Ovary (tissue), 9 donors: Measurements from ENCODE around the gene RSRC1. TPM values are rescaled to one million over a fixed set of nuclear protein-coding genes. Genes with fewer than 3 reads are reported as not detected.

ENCODE experiments used
- DNase-seq, 5 donors: peaks; one replicate each; pipeline ENCODE4 v3.0.0-alpha.2; 2019 to 2020
- H3K27ac ChIP-seq, 2 donors: fragments of 200-600 bp; one replicate each; pipeline versions ENCODE4 v1.5.1 to v1.8.0; 2019 to 2022
- H3K27me3 ChIP-seq: fragments of 200-600 bp; one replicate; pipeline ENCODE4 v1.8.0; 2022
- H3K36me3 ChIP-seq: fragments of 200-600 bp; sonication (generic); one replicate; pipeline ENCODE4 v1.5.1; 2019
- H3K4me1 ChIP-seq: one replicate; pipeline ENCODE4 v1.8.1; 2013; ENCODE audit warnings: mild to moderate bottlenecking, moderate library complexity; ENCODE audit not compliant: insufficient read depth
- H3K4me3 ChIP-seq: fragments of 200-600 bp; sonication (generic); one replicate; pipeline ENCODE4 v1.5.1; 2017
- H3K9me3 ChIP-seq, 2 donors: fragments of 200-600 bp in 1 of 2; sonication (generic) in 1 of 2; one replicate each; pipeline versions ENCODE4 v1.5.1 to v1.8.1; 2013 to 2019; ENCODE audit warnings: mild to moderate bottlenecking in 1 of 2, moderate library complexity in 1 of 2
- CTCF ChIP-seq, 3 donors: fragments of 450-650 bp in 2 of 3; fragments of 200-600 bp in 1 of 3; IDR thresholded peaks; one replicate each; pipeline versions ENCODE4 v1.5.1 to v1.8.0; 2016 to 2022; ENCODE audit warnings: antibody characterized with exemption in 3 of 3, mild to moderate bottlenecking in 1 of 3
- EP300 ChIP-seq: sonication (generic); formaldehyde crosslinking; IDR thresholded peaks from one replicate; pipeline ENCODE4 v1.6.1; 2017; ENCODE audit warnings: antibody characterized with exemption
- POLR2A ChIP-seq: fragments of 450-650 bp; IDR thresholded peaks from one replicate; pipeline ENCODE4 v1.6.1; 2017; ENCODE audit warnings: antibody characterized with exemption, mild to moderate bottlenecking, moderate library complexity
- WGBS, 3 donors: extraction: QIAGEN DNeasy Blood & Tissue Kit in 1 of 3; methylation state at CpG; one replicate each; pipeline versions ENCODE4 v1.1.5 to v1.1.7; 2013 to 2017; 5-methylcytosine and 5-hydroxymethylcytosine counted together
- intact Hi-C, 4 donors: fragments of 100-400 bp; cut with DNase I; formaldehyde crosslinking; loops; one replicate each; pipeline versions ENCODE4 v1.11.0 to v1.15.1; 2022 to 2023
- polyA plus RNA-seq, 2 donors: library from polyadenylated mRNA; stranded (reverse); fragments of 200-250 nt in 1 of 2; fragments of 350-450 nt in 1 of 2; fragmentation: Illumina TruSeq in 1 of 2; extraction: RNeasy Lipid Tissue Mini Kit (QIAGEN cat#74804) in 1 of 2; gene quantifications; one replicate each; pipeline ENCODE4 v1.2.3, GENCODE V29; 2013 to 2014
- total RNA-seq, 7 donors: library from RNA; depleted of rRNA in 2 of 7; stranded (reverse); fragments of >200 nt in 2 of 7; fragmentation: NEBNext Ultra II Directional in 3 of 7; extraction: Animal tissue kit (Norgen Biotek cat#: 25700) in 3 of 7; gene quantifications; one replicate each; pipeline versions ENCODE4 v1.1.0 to v1.2.4, GENCODE V29; 2016 to 2023
- donor health status: DM: no; HTN: no; CAD: no; lungs with moderate emphysema.
- donor health status: DM: no; HTN: no; CAD: no.
- donor health status: Bipolar disorder and iron deficiency.
- donor health status: DM: yes; HTN: yes; CAD: no.
- donor health status: DM: no; HTN: no; CAD: no.
- donor health status: DM: yes; HTN: yes; CAD: no.

RSRC1 gene
- total and polyA plus RNA-seq, 9 donors: 13.4 to 45.1 (median 31.8) TPM

- WGBS, 3 donors: 87 to 95% (median 92%) methylated on average over 3 of the region's 3 CpGs
- intact Hi-C loops: loop anchor here (5.0 to 10.0 kb wide), 2 partner anchors 815 to 817 kb away; no protein-coding TSS in a partner anchor
Measured at GRCh38 chr3:158431829-158432228, 321.9 kb downstream of the RSRC1 start.

GRCh38 chr3:158434412-158435038 lies 324.6 kb downstream of the RSRC1 start:
- WGBS, 3 donors: 1 to 2% (median 1%) methylated on average over 4 of the region's 4 CpGs
- Histone ChIP-seq H3K9me3 (no peaks in the 10 kb centered on the region), H3K27me3 (peaks cover 4% of the 10 kb centered on the region), H3K27ac (no peak overlapping the region), H3K4me1 (no peaks in the 10 kb centered on the region), H3K4me3 (no peak overlapping the region), H3K36me3 (no peaks in the 10 kb centered on the region)
- TF ChIP-seq POLR2A (no peak), CTCF (IDR thresholded peaks at IDR 0.05) (peak in 1 of 3 donors; percentile 44), EP300 (no peak)
- peak; percentile 14 to 53 (median 29) for DNase-seq
- intact Hi-C loops: loop anchor here (5.0 to 10.0 kb wide), 2 partner anchors 817 to 820 kb away; no protein-coding TSS in a partner anchor

More at GRCh38 chr3:158431829-158432228, 321.9 kb downstream of the RSRC1 start:
- DNase-seq: no peak
- H3K4me3 ChIP-seq: no peak overlapping the region
- H3K36me3 ChIP-seq: no peaks in the 10 kb centered on the region
- H3K27ac ChIP-seq: no peak overlapping the region
- TF ChIP-seq POLR2A: no peak
- TF ChIP-seq CTCF (IDR thresholded peaks at IDR 0.05): no peak
- no peak for TF ChIP-seq EP300
- no peaks in the 10 kb centered on the region for H3K9me3 ChIP-seq
- no peaks in the 10 kb centered on the region for H3K4me1 ChIP-seq
- H3K27me3 ChIP-seq: peaks cover 4% of the 10 kb centered on the region

- Histone ChIP-seq H3K27ac (no peak overlapping the region), H3K27me3 (no peaks in the 10 kb centered on the region), H3K4me3 (no peak overlapping the region), H3K4me1 (no peaks in the 10 kb centered on the region), H3K9me3 (no peaks in the 10 kb centered on the region), H3K36me3 (no peaks in the 10 kb centered on the region)
- DNase-seq: no peak
- no peak for TF ChIP-seq POLR2A
- TF ChIP-seq EP300: no peak
- no peak for TF ChIP-seq CTCF (IDR thresholded peaks at IDR 0.05)
- intact Hi-C loops: no loop called here
- WGBS, 3 donors: 94 to 97% (median 95%) methylated on average over 1 of the region's 1 CpG
Measured at GRCh38 chr3:158443632-158444031, 333.7 kb downstream of the RSRC1 start.

GRCh38 chr3:158447408-158447807 lies 337.5 kb downstream of the RSRC1 start:
- H3K27ac ChIP-seq: no peak overlapping the region
- no peak for DNase-seq
- no peaks in the 10 kb centered on the region for H3K9me3 ChIP-seq
- H3K4me3 ChIP-seq: no peak overlapping the region
- intact Hi-C loops: no loop called here
- H3K36me3 ChIP-seq: no peaks in the 10 kb centered on the region
- H3K4me1 ChIP-seq: no peaks in the 10 kb centered on the region
- TF ChIP-seq EP300: no peak
- H3K27me3 ChIP-seq: no peaks in the 10 kb centered on the region

- DNase-seq: no peak
- H3K4me3 ChIP-seq: no peak overlapping the region
- H3K27ac ChIP-seq: no peak overlapping the region
- 77 to 82% (median 80%) methylated on average over 1 of the region's 1 CpG for WGBS, 3 donors
- no peak for TF ChIP-seq POLR2A
- no peak for TF ChIP-seq EP300
- no peak for TF ChIP-seq CTCF (IDR thresholded peaks at IDR 0.05)
- no peaks in the 10 kb centered on the region for H3K27me3 ChIP-seq
- intact Hi-C loops: no loop called here
- H3K4me1 ChIP-seq: no peaks in the 10 kb centered on the region
- H3K36me3 ChIP-seq: no peaks in the 10 kb centered on the region
- H3K9me3 ChIP-seq: no peaks in the 10 kb centered on the region
Measured at GRCh38 chr3:158451405-158452055, 341.6 kb downstream of the RSRC1 start.
